K562 (cell line): Measurements from ENCODE around the gene ETV7. TPM values are rescaled to one million over a fixed set of nuclear protein-coding genes. Genes with fewer than 3 reads are reported as not detected.

Source experiments
- ATAC-seq: fragments of 200-7000 bp; cut with Tn5 transposase; 3 replicates; pipeline ENCODE4 v1.9.1; 2020; ENCODE audit warnings: moderate library complexity
- BruUV-seq: library from RNA; stranded (reverse); fragments of 400-500 nt; replicated peaks from 2 replicates; lab custom pipeline; 2021; lab: Mats Ljungman, UMichigan
- CTCF ChIA-PET: fragments of 300-600 bp; formaldehyde crosslinking; extraction: SDS; loops from one replicate; lab custom pipeline; 2021; ENCODE audit warnings: low intra/inter-chr PET ratio; lab: Yijun Ruan, JAX
- POLR2A ChIA-PET: fragments of 300-600, 350-650 bp; sonication (Branson Sonifier 250); formaldehyde crosslinking; extraction: SDS; loops from one replicate; lab custom pipeline; 2021; ENCODE audit warnings: antibody characterized with exemption, inconsistent platforms; lab: Yijun Ruan, JAX
- DNase-seq, 4 experiments: peaks; one replicate each; pipeline versions ENCODE4 v3.0.0 to v3.0.0-alpha.2; 2011 to 2018; ENCODE audit warnings: low spot score in 3 of 4, mixed read lengths in 3 of 4; ENCODE audit errors: extremely low read depth in 1 of 4
- FAIRE-seq: peaks from 2 replicates; lab custom pipeline; 2011; peaks lifted over from hg19 to GRCh38; lab: Jason Lieb, UNC
- H2AFZ ChIP-seq: 2 replicates; pipeline ENCODE4 v1.6.0; 2011; ENCODE audit warnings: low read depth, low read length, control low read depth, inconsistent platforms
- H3K27ac ChIP-seq: fragments of 200-600 bp; 3 replicates; pipeline ENCODE4 v1.8.0; 2011; ENCODE audit warnings: low read depth, mild to moderate bottlenecking, control low read depth, inconsistent platforms, low read length, moderate library complexity, mixed read lengths; ENCODE audit errors: extremely low read depth
- H3K27me3 ChIP-seq, 2 experiments: fragments of 300-600 bp in 1 of 2; 2 replicates in 1 of 2; 3 replicates in 1 of 2; pipeline versions ENCODE4 v1.6.0 to v1.8.0; 2011; ENCODE audit warnings: inconsistent platforms in 2 of 2, low read length in 2 of 2, mild to moderate bottlenecking in 1 of 2, mixed read lengths in 1 of 2, moderate library complexity in 1 of 2; ENCODE audit not compliant: control insufficient read depth in 2 of 2, insufficient read depth in 2 of 2
- H3K36me3 ChIP-seq: fragments of 300-600 bp; 3 replicates; pipeline ENCODE4 v1.8.0; 2011; ENCODE audit warnings: mild to moderate bottlenecking, low read length, inconsistent platforms; ENCODE audit not compliant: control insufficient read depth, insufficient read depth
- H3K4me1 ChIP-seq, 2 experiments: fragments of 200-600 bp in 1 of 2; replicated peaks in 1 of 2; 2 replicates in 1 of 2; 3 replicates in 1 of 2; pipeline versions ENCODE4 v1.5.1 to v1.8.0; 2011; ENCODE audit warnings: inconsistent platforms in 2 of 2, low read length in 2 of 2, mild to moderate bottlenecking in 1 of 2, mixed read lengths in 1 of 2, moderate library complexity in 1 of 2; ENCODE audit not compliant: control insufficient read depth in 2 of 2, insufficient read depth in 2 of 2
- H3K4me2 ChIP-seq: 2 replicates; pipeline ENCODE4 v1.6.1; 2011; ENCODE audit warnings: low read length, control low read depth, inconsistent platforms, mixed read lengths; ENCODE audit not compliant: insufficient read depth
- H3K4me3 ChIP-seq: fragments of 200-600 bp; sonication (generic), shearing (Covaris generic); 2 replicates; pipeline ENCODE4 v1.5.1; 2016; ENCODE audit warnings: control low read depth, inconsistent platforms
- H3K79me2 ChIP-seq: fragments of 200-600 bp; 3 replicates; pipeline ENCODE4 v1.8.0; 2011; ENCODE audit warnings: low read length, inconsistent platforms; ENCODE audit not compliant: control insufficient read depth, insufficient read depth
- H3K9ac ChIP-seq, 2 experiments: 2 replicates each; pipeline versions ENCODE4 v1.6.0 to v1.6.1; 2011; ENCODE audit warnings: low read depth in 2 of 2, low read length in 2 of 2, control low read depth in 1 of 2, inconsistent platforms in 1 of 2, mild to moderate bottlenecking in 1 of 2, mixed read lengths in 1 of 2; ENCODE audit not compliant: insufficient read depth in 1 of 2
- H3K9me1 ChIP-seq: one replicate; pipeline ENCODE4 v1.6.0; 2011; ENCODE audit warnings: inconsistent platforms, mild to moderate bottlenecking, low read length, moderate library complexity; ENCODE audit not compliant: control insufficient read depth, insufficient read depth
- H3K9me3 ChIP-seq: replicated peaks from 2 replicates; pipeline ENCODE4 v1.5.1; 2011; ENCODE audit warnings: low read depth, low read length, inconsistent platforms; ENCODE audit not compliant: control insufficient read depth, insufficient read depth
- H4K20me1 ChIP-seq: replicated peaks from 2 replicates; pipeline ENCODE4 v1.6.1; 2011; ENCODE audit warnings: low read length, inconsistent platforms, mixed read lengths; ENCODE audit not compliant: control insufficient read depth, insufficient read depth
- AFF4 ChIP-seq: sonication (generic); formaldehyde crosslinking; IDR thresholded peaks from 2 replicates; pipeline ENCODE4 v1.8.0; 2023; ENCODE audit warnings: mild to moderate bottlenecking, missing genetic modification reagents
- EZH2 ChIP-seq: IDR thresholded peaks from 2 replicates; pipeline ENCODE4 v1.6.1; 2012; ENCODE audit warnings: low read depth, mild to moderate bottlenecking, inconsistent platforms, low read length, borderline replicate concordance
- HLTF ChIP-seq: fragments of 450-650 bp; IDR thresholded peaks from 2 replicates; pipeline ENCODE4 v1.6.1; 2016
- ID3 ChIP-seq, 2 experiments: fragments of 250-450 bp in 1 of 2; fragments of 450-650 bp in 1 of 2; sonication (Bioruptor Pico) in 1 of 2; IDR thresholded peaks; 2 replicates each; pipeline versions ENCODE4 v1.6.1 to v1.8.0; 2016 to 2021; ENCODE audit warnings: mild to moderate bottlenecking in 2 of 2, moderate library complexity in 2 of 2, missing compliant biosample characterization in 1 of 2, missing genetic modification characterization in 1 of 2
- KAT7 ChIP-seq: sonication (generic); formaldehyde crosslinking; IDR thresholded peaks from 2 replicates; pipeline ENCODE4 v1.8.0; 2022; ENCODE audit warnings: missing genetic modification reagents, mild to moderate bottlenecking, borderline replicate concordance
- RBM15 ChIP-seq: fragments of 200-400 bp; formaldehyde crosslinking; IDR thresholded peaks from 2 replicates; pipeline ENCODE4 v1.6.1; 2018; ENCODE audit warnings: mild to moderate bottlenecking, low read length, moderate library complexity; ENCODE audit not compliant: insufficient read depth
- SMARCC2 ChIP-seq: fragments of 450-650 bp; IDR thresholded peaks from 2 replicates; pipeline ENCODE4 v1.6.1; 2017; ENCODE audit warnings: antibody characterized with exemption, moderate library complexity, mild to moderate bottlenecking, low read depth
- STAT5B ChIP-seq: fragments of 250-450 bp; sonication (Bioruptor Pico); IDR thresholded peaks from 2 replicates; pipeline ENCODE4 v1.8.0; 2021; ENCODE audit warnings: mild to moderate bottlenecking, inconsistent platforms
- TCFL5 ChIP-seq: fragments of 250-450 bp; sonication (Bioruptor Pico); conservative IDR thresholded peaks from 2 replicates; pipeline ENCODE4 v1.6.1; 2021; ENCODE audit warnings: mild to moderate bottlenecking, moderate library complexity, matching md5 sums
- ZBTB12 ChIP-seq: fragments of 250-450 bp; sonication (Bioruptor Pico); IDR thresholded peaks from 2 replicates; pipeline ENCODE4 v1.4.0; 2020
- ZNF23 ChIP-seq: fragments of 250-450 bp; sonication (Bioruptor Pico); IDR thresholded peaks from 2 replicates; pipeline ENCODE4 v1.4.0; 2020; ENCODE audit warnings: mild to moderate bottlenecking
- ZNF3 ChIP-seq: fragments of 250-450 bp; sonication (Bioruptor Pico); IDR thresholded peaks from 2 replicates; pipeline ENCODE4 v1.5.0; 2021; ENCODE audit warnings: mild to moderate bottlenecking, moderate library complexity
- ZNF696 ChIP-seq: fragments of 250-450 bp; sonication (Bioruptor Pico); conservative IDR thresholded peaks from 2 replicates; pipeline ENCODE4 v1.4.0; 2020; ENCODE audit warnings: mild to moderate bottlenecking, moderate library complexity
- ZNF707 ChIP-seq: fragments of 250-450 bp; sonication (Bioruptor Pico); conservative IDR thresholded peaks from 2 replicates; pipeline ENCODE4 v1.8.0; 2022; ENCODE audit warnings: inconsistent platforms, mild to moderate bottlenecking, moderate library complexity
- WGBS: fragments of 100-300 bp; shearing (Covaris generic); methylation state at CpG from one replicate; pipeline ENCODE4 v1.1.6; 2016; ENCODE audit warnings: low coverage, mixed read lengths; ENCODE audit not compliant: insufficient coverage; ENCODE audit errors: missing lambda C conversion rate; 5-methylcytosine and 5-hydroxymethylcytosine counted together
- in situ Hi-C: fragments of 300-500 bp; cut with MboI; formaldehyde crosslinking; loops from 4 replicates; pipeline ENCODE4 v1.15.0; 2018; ENCODE audit warnings: inconsistent platforms, mixed read lengths
- intact Hi-C: fragments of 100-400 bp; cut with micrococcal nuclease; formaldehyde crosslinking; loops from 2 replicates; pipeline ENCODE4 v1.14.2; 2022
- polyA plus RNA-seq, 8 experiments: library from polyadenylated mRNA; depleted of rRNA in 4 of 8; stranded (reverse) in 5 of 8; unstranded in 3 of 8; fragments of >200 nt; fragmentation: Nextera tagmentation in 2 of 8; fragmentation: Illumina TruSeq in 1 of 8; extraction: Ambion mirVana in 2 of 8; extraction: Trizol in 1 of 8; gene quantifications; 2 replicates each; pipeline versions ENCODE4 v1.2.1 to v1.2.3, GENCODE V29; 2011 to 2014; ENCODE audit warnings: inconsistent platforms in 1 of 8, missing spikeins in 1 of 8
- total RNA-seq, 7 experiments: library from RNA; depleted of rRNA in 6 of 7; stranded (reverse); fragments of >200 nt in 6 of 7; fragmentation: Illumina TruSeq in 2 of 7; extraction: Trizol in 2 of 7; gene quantifications; 2 replicates each; pipeline versions ENCODE4 v1.2.1 to v1.2.3, GENCODE V29; 2011 to 2021; ENCODE audit warnings: low replicate concordance in 1 of 7

Gene ETV7
- total and polyA plus RNA-seq, 9 of the 15 experiments (the other 6 are each of a cell fraction or from before 2014, with no cell fraction given): 0.07 to 0.22 (median 0.14) TPM; not detected in 3

GRCh38 chr6:36428911-36429310 is 41.4 kb upstream of the ETV7 start:
- peaks cover 5 to 13% of the 10 kb centered on the region in 2 experiments; a peak in 3 of 5 replicates for H3K4me1 ChIP-seq
- DNase-seq: no peak
- WGBS: 92% methylated on average over 4 of the region's 4 CpGs
- in situ Hi-C loops (no loop called here), intact Hi-C loops (loop anchor here (10.0 kb wide), 1 partner anchor 246 kb away; the partner anchor contains the start of gene CDKN1A)
- H3K27ac ChIP-seq: no peak overlapping the region
- no peak overlapping the region for H2AFZ ChIP-seq
- no peaks in the 10 kb centered on the region for H3K36me3 ChIP-seq
- FAIRE-seq: no peak
- no peaks in the 10 kb centered on the region for H3K9me1 ChIP-seq
- ATAC-seq: no peak
- H3K27me3 ChIP-seq: no peaks in the 10 kb centered on the region
- ChIA-PET CTCF (no interaction called here), POLR2A (interaction anchor here (0.6 to 3.0 kb wide), 6 partner anchors 11 to 1067 kb away, joined by 3 to 15 read pairs (median 4); no protein-coding TSS in a partner anchor)
- TF ChIP-seq HLTF: no peak
- no peak for TF ChIP-seq ZBTB12 (CRISPR knock-in tag)
- TF ChIP-seq SMARCC2: no peak
- TF ChIP-seq ZNF696 (CRISPR knock-in tag): no peak
- TF ChIP-seq KAT7 (CRISPR knock-in tag): no peak
- no peak for TF ChIP-seq ZNF707 (CRISPR knock-in tag)
- TF ChIP-seq STAT5B (CRISPR knock-in tag): no peak
- TF ChIP-seq ID3 (CRISPR knock-in tag; IDR thresholded peaks at IDR 0.05): no peak
- TF ChIP-seq ID3 (tag; IDR thresholded peaks at IDR 0.05): no peak
- no peak for TF ChIP-seq ZNF23 (CRISPR knock-in tag)
- TF ChIP-seq RBM15: no peak
- no peak for TF ChIP-seq AFF4
- no peak for TF ChIP-seq ZNF3
- TF ChIP-seq TCFL5 (CRISPR knock-in tag): no peak
- TF ChIP-seq EZH2: no peak
- H3K79me2 ChIP-seq: no peaks in the 10 kb centered on the region
- H3K4me3 ChIP-seq: no peak overlapping the region
- H3K4me2 ChIP-seq: no peak overlapping the region
- BruUV-seq: no TSS peak
- H3K9ac ChIP-seq: no peak overlapping the region
- no peaks in the 10 kb centered on the region for H3K9me3 ChIP-seq
- no peaks in the 10 kb centered on the region for H4K20me1 ChIP-seq
